Cerebellar nuclear complex (tissue), 1 donor: Measurements from ENCODE around the gene PRAF2.

Experiments
- DNase-seq, 2 experiments: peaks; one replicate each; lab custom pipeline; 2025; lab: John Stamatoyannopoulos, UW

The PRAF2 gene

GRCh38 chrX:49073601-49074575, at the start of gene PRAF2:
Gene PRAF2 (minus strand): TSS chrX:49074002. CDS start chrX:49073987, 15 bp downstream.
- peak; percentile 13 to 64 for DNase-seq

GRCh38 chrX:49122499-49122898, 48.7 kb upstream of the PRAF2 start:
- no peak for DNase-seq

- DNase-seq: no peak
Measured at GRCh38 chrX:49120091-49120490, 46.3 kb upstream of the PRAF2 start.

- no peak for DNase-seq
Measured at GRCh38 chrX:49117581-49117980, 43.8 kb upstream of the PRAF2 start.

GRCh38 chrX:49116716-49117115, 42.9 kb upstream of the PRAF2 start:
- DNase-seq: no peak

- DNase-seq: no peak
Measured at GRCh38 chrX:49116076-49116475, 42.3 kb upstream of the PRAF2 start.

GRCh38 chrX:49111791-49112190, 38.0 kb upstream of the PRAF2 start:
- DNase-seq: no peak

GRCh38 chrX:49110417-49110816, 36.6 kb upstream of the PRAF2 start:
- DNase-seq: no peak

- no peak for DNase-seq
Measured at GRCh38 chrX:49108641-49109040, 34.8 kb upstream of the PRAF2 start.

- DNase-seq: no peak
Measured at GRCh38 chrX:49106930-49107329, 33.1 kb upstream of the PRAF2 start.

GRCh38 chrX:49106296-49106695, 32.5 kb upstream of the PRAF2 start:
- no peak for DNase-seq

GRCh38 chrX:49103637-49104036, 29.8 kb upstream of the PRAF2 start:
- DNase-seq: no peak

GRCh38 chrX:49102190-49102589, 28.4 kb upstream of the PRAF2 start:
- no peak for DNase-seq

GRCh38 chrX:49101629-49101984, 27.8 kb upstream of the PRAF2 start:
- DNase-seq: no peak

GRCh38 chrX:49100704-49101628, 27.2 kb upstream of the PRAF2 start:
- DNase-seq: peak in 1 of 2 experiments; percentile 73

GRCh38 chrX:49096419-49096818, 22.6 kb upstream of the PRAF2 start:
- no peak for DNase-seq

GRCh38 chrX:49089553-49089952, 15.8 kb upstream of the PRAF2 start:
- no peak for DNase-seq

GRCh38 chrX:49082271-49082871, 8.6 kb upstream of the PRAF2 start:
- DNase-seq: no peak

- peak in 1 of 2 experiments; percentile 1 for DNase-seq
Measured at GRCh38 chrX:49079489-49080428, 6.0 kb upstream of the PRAF2 start, which contains the start of gene WDR45. Gene WDR45 (minus strand): TSS chrX:49079887. CDS start chrX:49078095, 1,792 bp downstream.

- no peak for DNase-seq
Measured at GRCh38 chrX:49077941-49078340, 4.1 kb upstream of the PRAF2 start.

- DNase-seq: no peak
Measured at GRCh38 chrX:49075347-49075746, 1.5 kb upstream of the PRAF2 start.
